ENCODE results near the gene RAB5B.
A peak's percentile ranks its signal among the peaks of the same experiment; 100 is the strongest.

RAB5B gene

DNA sequence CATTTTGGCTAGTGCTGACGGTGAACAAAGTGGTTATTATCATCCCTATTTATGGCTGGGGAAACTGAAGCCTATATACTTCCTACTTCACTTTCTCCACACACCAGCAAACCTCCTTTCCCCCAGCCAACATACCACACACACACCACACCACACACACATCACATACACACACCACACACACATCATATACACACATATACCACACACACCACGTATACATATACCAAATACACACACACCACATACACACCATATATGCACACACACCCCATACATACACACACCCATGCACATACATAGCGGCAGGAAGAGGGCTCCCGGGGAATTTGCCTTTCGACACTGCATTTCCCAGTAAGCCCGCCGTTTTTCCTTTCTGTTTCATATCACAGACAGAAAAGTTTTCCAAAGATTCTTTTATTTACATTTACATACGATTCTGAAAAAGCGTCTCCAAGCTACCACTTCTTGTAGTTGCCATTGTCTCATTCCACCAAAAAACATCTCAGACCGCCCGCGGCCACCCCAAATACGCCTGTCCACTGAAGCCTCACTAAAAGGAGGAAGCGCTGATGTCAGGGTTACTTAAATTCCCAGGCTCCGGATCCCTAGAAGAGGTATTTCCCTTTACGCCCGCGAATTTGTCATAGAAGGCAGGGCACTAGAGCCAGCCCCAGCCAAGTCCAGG is 823 bp upstream of the RAB5B start (continued):
- TF ChIP-seq ZBTB48 (tag by site-specific recombination; IDR thresholded peaks at IDR 0.05) (peak; percentile 86), ZNF157 (tag by site-specific recombination; IDR thresholded peaks at IDR 0.05) (peak; percentile 46; the same call in 1 of the 2 replicates), PRDM1 (tag by site-specific recombination; IDR thresholded peaks at IDR 0.05) (peak; percentile 99), IKZF3 (tag by site-specific recombination; IDR thresholded peaks at IDR 0.05) (peak; percentile 72), ZNF623 (tag by site-specific recombination; IDR thresholded peaks at IDR 0.05) (no peak), ZNF335 (tag by site-specific recombination; conservative IDR thresholded peaks at IDR 0.05) (peak; percentile 95), FEZF1 (tag by site-specific recombination; IDR thresholded peaks at IDR 0.05) (0 out of 2 replicates have a peak, but pooled peaks have one; percentile 22), ZNF140 (tag by site-specific recombination; IDR thresholded peaks at IDR 0.05) (no peak), ZNF184 (tag by site-specific recombination; IDR thresholded peaks at IDR 0.05) (no peak), ZNF324 (tag by site-specific recombination; IDR thresholded peaks at IDR 0.05) (peak; percentile 87; the same call in 1 of the 2 replicates), ZBTB17 (tag by site-specific recombination; IDR thresholded peaks at IDR 0.05) (peak; percentile 69; the same call in 1 of the 2 replicates), ZNF610 (tag by site-specific recombination; IDR thresholded peaks at IDR 0.05; ENCODE audit: borderline replicate concordance) (no peak), ZNF600 (tag by site-specific recombination; IDR thresholded peaks at IDR 0.05) (peak; percentile 77; the same call in 1 of the 2 replicates), KLF8 (tag by site-specific recombination; IDR thresholded peaks at IDR 0.05) (peak; percentile 23; the same call in 1 of the 2 replicates), ZSCAN30 (tag by site-specific recombination; IDR thresholded peaks at IDR 0.05) (peak; percentile 53; the same call in 1 of the 2 replicates), WT1 (tag by site-specific recombination; IDR thresholded peaks at IDR 0.05) (no peak), ZNF155 (tag by site-specific recombination; IDR thresholded peaks at IDR 0.05) (no peak), ZNF76 (tag by site-specific recombination; IDR thresholded peaks at IDR 0.05; ENCODE audit: borderline replicate concordance, low read depth) (peak; percentile 46; the same call in 1 of the 2 replicates), ZNF211 (tag by site-specific recombination; IDR thresholded peaks at IDR 0.05; ENCODE audit: low read depth) (peak; percentile 95), ZNF350 (tag by site-specific recombination; IDR thresholded peaks at IDR 0.05) (no peak), ZBTB8A (tag by site-specific recombination; IDR thresholded peaks at IDR 0.05) (peak; percentile 80), ZNF391 (tag by site-specific recombination; IDR thresholded peaks at IDR 0.05; ENCODE audit: borderline replicate concordance, low read depth) (peak; percentile 77; the same call in 1 of the 2 replicates), TRIM28 (IDR thresholded peaks at IDR 0.05; ENCODE audit: borderline replicate concordance, low read length) (peak; percentile 60; the same call in 1 of the 2 replicates), ZNF501 (tag by site-specific recombination; IDR thresholded peaks at IDR 0.05) (peak; percentile 78)
- TF ChIP-seq, protein P1, sequence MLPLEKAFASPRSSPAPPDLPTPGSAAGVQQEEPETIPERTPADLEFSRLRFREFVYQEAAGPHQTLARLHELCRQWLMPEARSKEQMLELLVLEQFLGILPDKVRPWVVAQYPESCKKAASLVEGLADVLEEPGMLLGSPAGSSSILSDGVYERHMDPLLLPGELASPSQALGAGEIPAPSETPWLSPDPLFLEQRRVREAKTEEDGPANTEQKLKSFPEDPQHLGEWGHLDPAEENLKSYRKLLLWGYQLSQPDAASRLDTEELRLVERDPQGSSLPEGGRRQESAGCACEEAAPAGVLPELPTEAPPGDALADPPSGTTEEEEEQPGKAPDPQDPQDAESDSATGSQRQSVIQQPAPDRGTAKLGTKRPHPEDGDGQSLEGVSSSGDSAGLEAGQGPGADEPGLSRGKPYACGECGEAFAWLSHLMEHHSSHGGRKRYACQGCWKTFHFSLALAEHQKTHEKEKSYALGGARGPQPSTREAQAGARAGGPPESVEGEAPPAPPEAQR (tag by site-specific recombination; IDR thresholded peaks at IDR 0.05) = no peak; the same call in 1 of the 2 replicates
- TF ChIP-seq, protein P2, sequence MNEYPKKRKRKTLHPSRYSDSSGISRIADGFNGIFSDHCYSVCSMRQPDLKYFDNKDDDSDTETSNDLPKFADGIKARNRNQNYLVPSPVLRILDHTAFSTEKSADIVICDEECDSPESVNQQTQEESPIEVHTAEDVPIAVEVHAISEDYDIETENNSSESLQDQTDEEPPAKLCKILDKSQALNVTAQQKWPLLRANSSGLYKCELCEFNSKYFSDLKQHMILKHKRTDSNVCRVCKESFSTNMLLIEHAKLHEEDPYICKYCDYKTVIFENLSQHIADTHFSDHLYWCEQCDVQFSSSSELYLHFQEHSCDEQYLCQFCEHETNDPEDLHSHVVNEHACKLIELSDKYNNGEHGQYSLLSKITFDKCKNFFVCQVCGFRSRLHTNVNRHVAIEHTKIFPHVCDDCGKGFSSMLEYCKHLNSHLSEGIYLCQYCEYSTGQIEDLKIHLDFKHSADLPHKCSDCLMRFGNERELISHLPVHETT (tag by site-specific recombination; IDR thresholded peaks at IDR 0.05) = peak; percentile 88
- TF ChIP-seq, protein P3, sequence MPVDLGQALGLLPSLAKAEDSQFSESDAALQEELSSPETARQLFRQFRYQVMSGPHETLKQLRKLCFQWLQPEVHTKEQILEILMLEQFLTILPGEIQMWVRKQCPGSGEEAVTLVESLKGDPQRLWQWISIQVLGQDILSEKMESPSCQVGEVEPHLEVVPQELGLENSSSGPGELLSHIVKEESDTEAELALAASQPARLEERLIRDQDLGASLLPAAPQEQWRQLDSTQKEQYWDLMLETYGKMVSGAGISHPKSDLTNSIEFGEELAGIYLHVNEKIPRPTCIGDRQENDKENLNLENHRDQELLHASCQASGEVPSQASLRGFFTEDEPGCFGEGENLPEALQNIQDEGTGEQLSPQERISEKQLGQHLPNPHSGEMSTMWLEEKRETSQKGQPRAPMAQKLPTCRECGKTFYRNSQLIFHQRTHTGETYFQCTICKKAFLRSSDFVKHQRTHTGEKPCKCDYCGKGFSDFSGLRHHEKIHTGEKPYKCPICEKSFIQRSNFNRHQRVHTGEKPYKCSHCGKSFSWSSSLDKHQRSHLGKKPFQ (tag by site-specific recombination; IDR thresholded peaks at IDR 0.05) = peak; percentile 92
- TF ChIP-seq, protein P4, sequence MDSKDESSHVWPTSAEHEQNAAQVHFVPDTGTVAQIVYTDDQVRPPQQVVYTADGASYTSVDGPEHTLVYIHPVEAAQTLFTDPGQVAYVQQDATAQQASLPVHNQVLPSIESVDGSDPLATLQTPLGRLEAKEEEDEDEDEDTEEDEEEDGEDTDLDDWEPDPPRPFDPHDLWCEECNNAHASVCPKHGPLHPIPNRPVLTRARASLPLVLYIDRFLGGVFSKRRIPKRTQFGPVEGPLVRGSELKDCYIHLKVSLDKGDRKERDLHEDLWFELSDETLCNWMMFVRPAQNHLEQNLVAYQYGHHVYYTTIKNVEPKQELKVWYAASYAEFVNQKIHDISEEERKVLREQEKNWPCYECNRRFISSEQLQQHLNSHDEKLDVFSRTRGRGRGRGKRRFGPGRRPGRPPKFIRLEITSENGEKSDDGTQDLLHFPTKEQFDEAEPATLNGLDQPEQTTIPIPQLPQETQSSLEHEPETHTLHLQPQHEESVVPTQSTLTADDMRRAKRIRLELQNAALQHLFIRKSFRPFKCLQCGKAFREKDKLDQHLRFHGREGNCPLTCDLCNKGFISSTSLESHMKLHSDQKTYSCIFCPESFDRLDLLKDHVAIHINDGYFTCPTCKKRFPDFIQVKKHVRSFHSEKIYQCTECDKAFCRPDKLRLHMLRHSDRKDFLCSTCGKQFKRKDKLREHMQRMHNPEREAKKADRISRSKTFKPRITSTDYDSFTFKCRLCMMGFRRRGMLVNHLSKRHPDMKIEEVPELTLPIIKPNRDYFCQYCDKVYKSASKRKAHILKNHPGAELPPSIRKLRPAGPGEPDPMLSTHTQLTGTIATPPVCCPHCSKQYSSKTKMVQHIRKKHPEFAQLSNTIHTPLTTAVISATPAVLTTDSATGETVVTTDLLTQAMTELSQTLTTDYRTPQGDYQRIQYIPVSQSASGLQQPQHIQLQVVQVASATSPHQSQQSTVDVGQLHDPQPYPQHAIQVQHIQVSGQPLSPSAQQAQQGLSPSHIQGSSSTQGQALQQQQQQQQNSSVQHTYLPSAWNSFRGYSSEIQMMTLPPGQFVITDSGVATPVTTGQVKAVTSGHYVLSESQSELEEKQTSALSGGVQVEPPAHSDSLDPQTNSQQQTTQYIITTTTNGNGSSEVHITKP (tag by site-specific recombination; IDR thresholded peaks at IDR 0.05) = peak; percentile 52; the same call in 1 of the 2 replicates
- TF ChIP-seq, protein P5, sequence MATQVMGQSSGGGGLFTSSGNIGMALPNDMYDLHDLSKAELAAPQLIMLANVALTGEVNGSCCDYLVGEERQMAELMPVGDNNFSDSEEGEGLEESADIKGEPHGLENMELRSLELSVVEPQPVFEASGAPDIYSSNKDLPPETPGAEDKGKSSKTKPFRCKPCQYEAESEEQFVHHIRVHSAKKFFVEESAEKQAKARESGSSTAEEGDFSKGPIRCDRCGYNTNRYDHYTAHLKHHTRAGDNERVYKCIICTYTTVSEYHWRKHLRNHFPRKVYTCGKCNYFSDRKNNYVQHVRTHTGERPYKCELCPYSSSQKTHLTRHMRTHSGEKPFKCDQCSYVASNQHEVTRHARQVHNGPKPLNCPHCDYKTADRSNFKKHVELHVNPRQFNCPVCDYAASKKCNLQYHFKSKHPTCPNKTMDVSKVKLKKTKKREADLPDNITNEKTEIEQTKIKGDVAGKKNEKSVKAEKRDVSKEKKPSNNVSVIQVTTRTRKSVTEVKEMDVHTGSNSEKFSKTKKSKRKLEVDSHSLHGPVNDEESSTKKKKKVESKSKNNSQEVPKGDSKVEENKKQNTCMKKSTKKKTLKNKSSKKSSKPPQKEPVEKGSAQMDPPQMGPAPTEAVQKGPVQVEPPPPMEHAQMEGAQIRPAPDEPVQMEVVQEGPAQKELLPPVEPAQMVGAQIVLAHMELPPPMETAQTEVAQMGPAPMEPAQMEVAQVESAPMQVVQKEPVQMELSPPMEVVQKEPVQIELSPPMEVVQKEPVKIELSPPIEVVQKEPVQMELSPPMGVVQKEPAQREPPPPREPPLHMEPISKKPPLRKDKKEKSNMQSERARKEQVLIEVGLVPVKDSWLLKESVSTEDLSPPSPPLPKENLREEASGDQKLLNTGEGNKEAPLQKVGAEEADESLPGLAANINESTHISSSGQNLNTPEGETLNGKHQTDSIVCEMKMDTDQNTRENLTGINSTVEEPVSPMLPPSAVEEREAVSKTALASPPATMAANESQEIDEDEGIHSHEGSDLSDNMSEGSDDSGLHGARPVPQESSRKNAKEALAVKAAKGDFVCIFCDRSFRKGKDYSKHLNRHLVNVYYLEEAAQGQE (tag by site-specific recombination; IDR thresholded peaks at IDR 0.05) = 0 out of 2 replicates have a peak, but pooled peaks have one; percentile 30
